ENCODE data around the gene BEST3.

The BEST3 gene

DNA sequence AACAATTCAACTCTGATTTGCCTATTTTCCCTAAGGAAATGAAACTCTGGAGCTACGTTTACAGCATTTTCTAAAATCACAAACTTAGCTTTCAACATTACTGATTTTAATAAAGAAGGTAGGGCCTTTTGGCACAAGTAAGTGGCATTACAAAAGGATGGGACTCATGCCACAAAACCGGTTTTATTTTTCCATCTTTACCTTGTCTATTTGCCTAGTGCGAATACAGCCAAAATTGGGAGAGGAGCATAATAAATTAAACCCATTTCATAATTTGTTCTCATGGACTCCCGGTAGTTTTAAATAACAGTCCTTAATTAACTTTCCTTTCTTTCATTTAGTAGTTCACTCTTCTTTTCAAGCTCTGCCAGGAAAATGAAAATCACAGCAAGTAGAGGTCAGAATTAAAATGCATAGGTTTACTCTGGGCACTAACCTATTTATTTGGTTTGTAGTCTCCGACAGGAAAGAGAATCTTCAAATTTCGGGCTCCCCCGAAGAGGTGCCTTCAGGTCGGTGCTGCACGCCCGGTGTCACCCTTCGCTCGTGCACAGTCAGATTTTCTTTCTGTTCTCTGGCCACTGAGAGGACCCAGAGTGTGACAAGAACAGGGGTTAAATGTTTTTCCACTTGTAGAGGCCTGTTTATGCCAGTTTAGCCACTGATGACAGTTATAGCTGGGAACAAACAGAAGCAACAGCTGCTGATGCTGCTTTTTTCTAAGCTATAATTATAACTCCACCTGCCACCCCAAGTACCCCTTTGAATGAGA, at the start of gene BEST3:
BEST3 (minus strand) TSS at position 535 of the 772 bp plus-strand sequence. CDS start 1,505 bp downstream, outside the sequence.
- no peak for DNase-seq

DNA sequence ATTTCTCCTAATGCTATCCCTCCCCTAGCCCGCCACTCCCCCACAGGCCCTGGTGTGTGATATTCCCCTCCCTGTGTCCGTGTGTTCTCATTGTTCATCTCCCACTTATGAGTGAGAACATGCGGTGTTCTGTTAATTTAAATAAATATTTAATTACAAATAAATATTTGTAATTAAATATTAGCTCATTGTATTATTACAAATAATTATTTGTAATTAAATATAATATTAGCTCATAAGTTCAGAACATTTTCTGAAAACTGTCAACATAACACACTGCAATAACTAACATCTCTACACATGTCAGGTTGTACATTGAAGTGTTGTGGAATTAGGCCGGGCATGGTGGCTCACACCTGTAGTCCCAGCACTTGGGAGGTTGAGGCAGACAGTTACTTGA, 45.0 kb upstream of the BEST3 start:
- DNase-seq, result no peak

GRCh38 chr12:69739287-69740191, 40.4 kb upstream of the BEST3 start:
- peak; percentile 33 to 34 for DNase-seq

DNA sequence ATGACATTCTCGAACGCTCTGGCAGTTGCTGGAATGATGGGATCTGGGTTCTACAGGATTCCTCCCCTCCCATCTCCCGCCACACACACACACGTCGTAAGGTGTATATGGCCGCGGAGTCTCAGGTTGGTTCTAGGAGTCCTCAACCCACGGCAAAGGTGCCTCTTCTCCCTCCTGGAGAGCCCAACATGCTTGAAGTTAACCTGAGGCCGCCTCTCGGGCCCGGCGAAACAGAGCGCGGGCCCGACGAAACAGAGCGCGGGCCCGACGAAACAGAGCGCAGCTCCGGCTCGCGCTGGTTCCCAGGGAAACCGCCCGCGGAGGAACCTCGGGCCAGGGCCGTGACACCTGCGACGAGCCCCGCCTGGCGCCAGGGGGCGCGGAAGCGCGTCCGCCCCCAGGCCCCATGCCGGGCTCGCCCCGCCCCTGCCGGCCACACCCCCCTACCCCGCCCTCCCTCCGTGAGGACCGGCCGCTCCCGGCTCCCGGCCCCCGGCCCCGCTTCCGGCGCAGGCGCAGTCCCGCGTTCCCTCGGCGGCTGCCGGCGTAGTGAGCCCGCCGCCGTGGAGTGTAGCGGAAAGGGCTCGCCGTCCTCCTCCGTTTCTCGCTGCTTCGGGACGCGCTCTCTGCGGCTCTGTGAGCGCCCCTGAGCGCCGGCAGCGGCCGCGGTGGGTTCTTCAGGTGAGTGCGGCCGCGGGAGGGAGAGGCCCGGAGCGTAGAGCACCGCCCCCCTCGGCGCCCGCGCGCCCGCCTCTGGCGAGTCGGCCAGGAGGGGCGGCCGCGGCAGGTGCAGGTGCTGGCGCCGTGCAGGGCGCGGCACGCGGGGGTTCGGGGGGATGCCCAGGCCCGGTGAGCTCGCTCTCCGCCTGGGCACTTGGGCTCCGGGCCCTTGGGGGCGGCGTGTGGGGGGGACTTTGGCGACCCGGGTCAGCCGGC, 39.5 kb upstream of the BEST3 start, which contains the start of gene RAB3IP:
RAB3IP (plus strand) TSS at position 510 of the 936 bp plus-strand sequence. CDS start 16,549 bp downstream, outside the sequence.
- peak; percentile 66 to 85 for DNase-seq

DNA sequence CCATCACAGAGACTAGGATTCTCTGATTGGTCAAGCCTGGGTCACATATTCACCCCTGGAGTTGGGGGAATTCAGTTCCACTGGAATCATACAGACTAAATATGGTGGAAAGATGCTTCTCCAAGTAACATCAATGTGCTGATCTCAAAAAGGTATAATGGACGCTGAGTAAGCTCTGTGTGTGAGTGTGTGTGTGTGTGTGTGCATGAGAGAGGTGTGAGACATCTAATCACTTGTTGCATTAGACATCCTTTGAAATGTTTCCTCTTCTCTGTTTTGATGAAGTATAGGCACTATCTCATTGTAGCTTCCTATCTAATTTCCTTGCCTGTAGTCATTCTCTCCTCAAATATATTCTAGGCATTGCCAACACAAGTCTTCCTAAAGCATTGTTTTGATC, 34.5 kb upstream of the BEST3 start:
- no peak for DNase-seq

DNA sequence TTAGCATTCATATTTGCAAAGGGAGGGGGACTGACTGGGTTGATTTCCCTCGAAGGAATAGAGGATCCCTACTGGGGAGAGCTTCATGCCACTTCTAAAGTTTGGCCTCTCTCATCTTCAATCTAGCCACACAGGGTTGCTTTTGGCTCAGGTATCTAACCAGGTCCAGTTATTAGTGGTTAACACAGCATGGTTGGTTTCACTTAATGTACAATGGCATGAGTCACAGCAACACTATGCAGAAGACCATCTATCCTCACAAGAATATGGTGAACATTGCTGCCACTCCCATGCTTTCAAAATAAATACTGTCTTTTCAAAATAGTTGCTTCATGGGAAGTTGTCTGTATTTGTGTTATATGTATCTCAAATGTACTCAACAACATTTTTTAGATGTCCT, 33.0 kb upstream of the BEST3 start:
- DNase-seq, result no peak

- no peak for DNase-seq
Measured at GRCh38 chr12:69726922-69727321, 27.8 kb upstream of the BEST3 start.

GRCh38 chr12:69720750-69721149, 21.6 kb upstream of the BEST3 start:
- no peak for DNase-seq

DNA sequence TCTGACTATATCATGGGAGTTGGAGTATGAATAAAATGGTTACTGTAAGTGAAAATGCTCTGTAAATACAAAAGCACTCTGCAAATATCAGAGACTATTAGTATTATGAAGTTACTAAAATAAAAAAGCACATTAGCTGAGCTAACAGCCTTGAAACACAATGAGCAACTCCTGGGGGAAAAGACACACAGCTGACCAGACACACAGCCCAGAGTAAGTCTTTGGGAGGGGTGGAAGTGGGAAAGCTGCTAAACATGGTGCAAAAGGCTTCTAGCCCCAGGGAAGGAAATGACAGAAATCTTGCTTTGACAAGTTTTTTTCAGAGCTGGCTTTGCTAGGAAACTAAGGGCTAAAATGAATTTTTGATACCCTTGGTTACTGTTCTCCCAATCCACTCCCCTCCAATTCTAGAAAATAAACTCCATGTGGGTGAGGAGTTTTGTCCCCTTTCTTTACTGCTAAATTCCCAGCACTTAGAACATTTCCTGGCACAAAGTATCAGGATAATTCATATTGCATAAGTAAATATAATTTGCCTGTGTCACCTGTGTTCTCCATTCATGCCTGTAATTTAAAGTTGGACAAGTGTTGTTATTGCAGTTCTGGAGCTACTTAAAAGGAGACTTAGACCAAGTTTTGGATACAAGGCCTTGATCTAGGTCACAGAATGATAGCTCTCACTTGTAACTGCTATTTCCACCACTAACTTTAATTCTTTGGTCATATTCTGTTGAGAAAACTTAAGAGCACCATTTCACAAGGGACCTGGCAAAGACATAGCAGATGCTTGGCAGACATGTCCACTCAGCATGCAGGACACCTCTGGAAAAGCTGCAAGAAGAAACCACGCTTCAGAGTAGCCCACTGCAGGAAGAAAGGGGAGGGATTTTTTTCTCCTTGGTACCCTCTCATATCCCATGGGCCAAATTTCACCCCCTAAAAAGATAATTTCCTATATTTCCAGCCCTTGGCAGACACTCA, 20.5 kb upstream of the BEST3 start:
- DNase-seq, result no peak

DNA sequence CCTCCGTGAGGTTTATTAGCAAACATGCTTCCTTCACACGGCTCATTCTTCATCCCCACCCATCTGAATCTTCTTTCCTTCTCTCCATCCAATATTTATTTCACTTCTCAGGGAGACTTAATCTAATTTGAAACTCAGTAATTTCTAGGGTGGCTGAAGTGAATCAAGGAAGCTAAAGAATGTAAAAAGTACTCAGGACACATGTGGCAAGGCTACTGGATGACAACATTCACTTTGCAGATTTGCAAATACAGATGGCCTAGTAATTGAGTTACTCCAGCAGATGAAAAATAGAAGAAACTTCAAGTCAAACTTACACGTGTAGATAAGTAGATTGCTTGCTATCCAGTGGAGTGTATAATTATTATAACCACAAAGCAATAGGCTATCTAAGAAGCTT, 15.4 kb upstream of the BEST3 start:
- no peak for DNase-seq

DNA sequence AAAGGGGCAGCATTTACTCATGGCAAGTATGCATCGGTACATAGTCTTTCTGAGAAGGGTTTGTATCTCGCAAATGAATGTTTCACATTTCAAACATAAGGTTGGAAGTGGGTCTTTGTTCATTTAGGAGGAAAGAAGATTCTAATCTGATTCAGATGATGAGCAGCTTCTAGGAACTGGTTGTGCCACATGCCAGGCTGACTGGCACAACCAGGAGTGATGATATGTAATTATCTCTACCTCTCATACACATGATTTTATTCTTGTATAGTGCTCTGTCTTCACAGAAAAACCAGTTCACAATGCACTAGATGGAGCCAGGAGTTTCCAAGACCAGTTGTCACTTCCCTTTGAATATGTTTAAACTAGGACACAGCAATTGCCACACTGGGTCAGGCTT, 13.7 kb upstream of the BEST3 start:
- DNase-seq, result no peak

DNA sequence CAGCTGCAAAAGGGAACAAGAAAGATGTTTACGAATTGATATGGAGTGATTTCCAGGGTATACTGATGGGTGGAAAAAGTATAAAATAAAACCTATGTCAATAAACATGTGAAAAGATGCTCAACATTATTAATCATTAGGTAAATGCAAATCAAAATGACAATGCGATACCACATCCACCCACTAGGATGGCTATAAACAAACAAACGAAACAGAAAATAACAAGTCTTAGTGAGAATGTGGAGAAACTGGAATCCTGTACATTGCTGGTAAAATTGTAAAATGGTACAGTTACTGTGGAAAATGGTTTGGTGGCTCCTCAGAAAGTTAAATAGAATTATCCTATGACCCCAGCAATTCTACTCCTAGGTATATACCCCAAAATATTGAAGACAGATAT, 9.5 kb upstream of the BEST3 start:
- no peak for DNase-seq

- DNase-seq, result no peak
Measured at GRCh38 chr12:69704357-69704756, 5.3 kb upstream of the BEST3 start.

GRCh38 chr12:69703146-69703642, 4.1 kb upstream of the BEST3 start:
- DNase-seq, result no peak

DNA sequence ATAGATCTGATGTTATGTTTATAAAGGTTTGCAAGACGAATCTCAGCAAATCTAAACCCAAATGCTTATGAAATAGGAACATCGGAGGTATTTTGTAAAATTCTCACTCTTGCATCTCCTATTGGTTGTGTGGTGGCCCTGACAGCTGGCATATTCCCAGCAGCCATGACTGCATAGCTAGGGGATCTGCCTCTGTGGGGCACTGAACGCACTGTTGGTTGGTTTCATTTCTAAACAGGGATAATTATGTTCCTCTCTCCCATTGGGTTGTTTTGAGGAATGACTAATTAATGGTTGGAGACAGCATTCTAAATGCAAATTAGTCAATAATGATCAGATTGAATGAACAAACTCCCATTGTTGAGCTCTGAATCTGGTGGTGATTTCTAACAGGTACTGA, 2.7 kb upstream of the BEST3 start:
- DNase-seq, result peak in 1 of 2 donors; percentile 43

GRCh38 chr12:69698054-69698453, 1.0 kb downstream of the BEST3 start:
- no peak for DNase-seq

- DNase-seq, result no peak
Measured at GRCh38 chr12:69694123-69694522, 5.0 kb downstream of the BEST3 start.

GRCh38 chr12:69689638-69690037, 9.5 kb downstream of the BEST3 start:
- DNase-seq, result no peak

DNA sequence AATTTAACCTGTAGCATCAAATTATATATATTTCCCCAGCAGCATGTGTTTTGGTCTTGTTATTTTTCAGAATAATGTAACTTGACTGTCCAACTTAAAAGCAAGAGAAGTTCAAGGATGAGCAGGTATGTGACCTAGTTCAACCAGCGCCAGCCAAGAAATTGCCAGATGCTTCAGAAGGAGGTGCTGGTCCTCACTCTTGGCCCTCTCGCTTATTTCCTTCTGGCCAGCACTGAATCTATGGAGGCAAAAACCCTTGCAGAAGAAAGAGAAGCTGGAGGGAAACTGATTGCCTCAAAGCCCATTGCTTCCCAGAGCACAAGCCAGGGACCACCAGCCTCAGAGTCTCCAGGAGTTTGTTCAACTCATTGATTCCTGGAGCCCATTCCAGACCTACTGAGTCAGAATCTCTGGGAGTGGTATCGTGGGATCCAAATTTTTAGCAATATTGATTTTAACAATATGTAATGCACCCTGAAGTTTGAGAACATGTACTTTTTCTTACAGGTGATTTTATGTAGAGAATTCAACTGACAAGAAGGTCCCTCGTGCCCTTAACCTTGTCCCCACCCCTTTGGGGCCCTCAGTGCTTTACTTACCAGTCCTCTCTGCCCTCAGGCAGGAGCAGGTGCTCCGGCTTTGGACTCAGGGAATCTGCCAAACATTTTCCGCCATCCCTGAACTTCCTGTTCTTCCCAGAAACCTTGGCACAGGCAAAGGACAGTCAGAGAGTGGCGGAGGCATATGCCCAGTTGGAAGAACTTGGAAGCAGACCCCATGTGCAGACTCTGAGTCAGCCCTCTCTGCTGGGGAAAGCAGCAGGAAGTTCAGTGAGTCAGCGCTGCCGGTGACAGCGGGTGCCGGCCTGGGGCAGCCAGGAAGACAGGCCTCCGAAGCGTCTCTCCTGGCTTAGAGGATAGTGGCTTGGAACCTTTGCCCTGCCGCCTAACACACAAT, 10.4 kb downstream of the BEST3 start:
- no peak for DNase-seq

DNA sequence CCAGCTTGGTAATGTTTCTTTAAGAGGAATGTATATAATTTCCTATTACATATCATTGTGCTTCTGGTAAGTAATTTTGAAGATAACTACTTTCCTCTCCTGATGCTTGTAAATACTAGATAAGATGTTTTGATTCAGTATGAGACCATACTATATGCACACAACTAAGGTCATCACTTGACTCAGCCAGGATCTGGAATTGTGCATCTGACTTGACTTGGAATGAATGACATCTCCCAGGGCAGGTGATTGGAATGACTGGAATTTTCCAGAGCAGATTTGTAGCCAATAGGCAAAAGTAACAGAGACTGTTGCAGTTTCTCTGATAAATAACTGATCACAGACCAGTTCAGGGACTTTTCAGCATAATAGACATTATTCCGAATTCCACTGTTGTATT, 11.1 kb downstream of the BEST3 start:
- DNase-seq, result no peak

Data from hippocampal formation (tissue), 2 donors.